ENCODE measurements around the gene CTNNA2. TPM values are rescaled to one million over a fixed set of nuclear protein-coding genes. Genes with fewer than 3 reads are reported as not detected.
A peak's percentile ranks its signal among the peaks of the same experiment; 100 is the strongest.

Gene CTNNA2
- total and polyA plus RNA-seq, 4 donors = 0.01 to 0.37 TPM; not detected in 2

DNA sequence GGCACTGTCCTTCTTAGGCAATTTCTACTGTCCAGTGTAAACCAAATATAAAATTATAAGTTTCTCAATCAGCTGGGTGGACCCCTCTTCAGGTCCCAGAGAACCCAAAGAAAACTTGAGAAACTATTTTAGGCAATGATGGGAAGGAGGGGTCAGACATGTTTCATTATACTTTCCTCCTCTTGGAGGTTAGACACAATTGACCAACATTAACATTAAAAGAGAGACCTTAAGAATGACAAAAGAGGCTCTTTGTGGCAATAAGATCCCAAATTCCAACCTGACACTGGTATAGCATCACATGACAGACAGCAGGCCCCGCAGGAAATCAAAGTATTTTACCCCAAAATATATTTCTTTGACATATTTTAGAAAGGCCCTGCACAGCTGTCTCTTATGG is 718.6 kb downstream of the CTNNA2 start:
- no peaks in the 10 kb centered on the region for H3K4me1 ChIP-seq (ENCODE audit: control insufficient read depth in 5 of 5, insufficient read depth in 5 of 5, low read length in 5 of 5)
- whole genome bisulfite sequencing, 2 donors = 74 to 76% methylated on average over 1 of the region's 1 CpG
- H3K27ac ChIP-seq (ENCODE audit: low read depth in 1 of 2, low read length in 1 of 2) = no peak overlapping the region
- no peaks in the 10 kb centered on the region for H3K36me3 ChIP-seq (ENCODE audit: control insufficient read depth in 4 of 4, insufficient read depth in 4 of 4, low read length in 4 of 4)
- no peak overlapping the region for H3K4me3 ChIP-seq
- no peak overlapping the region for H3K9ac ChIP-seq (ENCODE audit: insufficient read depth in 1 of 2, low read length in 2 of 2)
- no peaks in the 10 kb centered on the region for H3K27me3 ChIP-seq (ENCODE audit: control insufficient read depth in 3 of 3, insufficient read depth in 3 of 3, low read length in 2 of 3)
- peaks cover 0 to 2% (median 0%) of the 10 kb centered on the region in 4 donors for H3K9me3 ChIP-seq (ENCODE audit: control insufficient read depth in 4 of 4, insufficient read depth in 3 of 4, low read length in 3 of 4)
- TF ChIP-seq, protein P1, sequence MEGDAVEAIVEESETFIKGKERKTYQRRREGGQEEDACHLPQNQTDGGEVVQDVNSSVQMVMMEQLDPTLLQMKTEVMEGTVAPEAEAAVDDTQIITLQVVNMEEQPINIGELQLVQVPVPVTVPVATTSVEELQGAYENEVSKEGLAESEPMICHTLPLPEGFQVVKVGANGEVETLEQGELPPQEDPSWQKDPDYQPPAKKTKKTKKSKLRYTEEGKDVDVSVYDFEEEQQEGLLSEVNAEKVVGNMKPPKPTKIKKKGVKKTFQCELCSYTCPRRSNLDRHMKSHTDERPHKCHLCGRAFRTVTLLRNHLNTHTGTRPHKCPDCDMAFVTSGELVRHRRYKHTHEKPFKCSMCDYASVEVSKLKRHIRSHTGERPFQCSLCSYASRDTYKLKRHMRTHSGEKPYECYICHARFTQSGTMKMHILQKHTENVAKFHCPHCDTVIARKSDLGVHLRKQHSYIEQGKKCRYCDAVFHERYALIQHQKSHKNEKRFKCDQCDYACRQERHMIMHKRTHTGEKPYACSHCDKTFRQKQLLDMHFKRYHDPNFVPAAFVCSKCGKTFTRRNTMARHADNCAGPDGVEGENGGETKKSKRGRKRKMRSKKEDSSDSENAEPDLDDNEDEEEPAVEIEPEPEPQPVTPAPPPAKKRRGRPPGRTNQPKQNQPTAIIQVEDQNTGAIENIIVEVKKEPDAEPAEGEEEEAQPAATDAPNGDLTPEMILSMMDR (IDR thresholded peaks at IDR 0.05; ENCODE audit: control extremely low read depth, extremely low read depth) = no peak
- no peak for DNase-seq
- ATAC-seq (ENCODE audit: insufficient read depth, low FRiP score) = no peak

DNA sequence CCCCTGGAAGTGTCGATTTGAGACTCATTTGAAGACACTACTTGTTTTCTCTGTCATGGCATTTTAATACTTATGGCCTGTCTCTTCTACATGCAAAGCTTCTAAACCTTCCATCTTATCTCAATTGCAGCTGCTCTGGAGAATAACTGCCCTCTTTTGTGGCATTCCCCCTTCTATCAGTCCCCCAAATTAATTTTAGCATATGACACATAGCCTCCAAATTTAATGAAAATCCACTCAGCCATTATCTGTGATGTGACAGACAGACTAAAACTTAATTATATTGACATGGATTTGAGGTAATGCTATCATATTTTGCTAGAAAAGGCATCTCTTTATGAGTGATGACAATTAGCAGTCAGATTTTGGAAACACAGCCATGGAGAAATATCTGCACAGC is 720.5 kb downstream of the CTNNA2 start:
- TF ChIP-seq, protein P1 (IDR thresholded peaks at IDR 0.05; ENCODE audit: control extremely low read depth, extremely low read depth) = no peak

DNA sequence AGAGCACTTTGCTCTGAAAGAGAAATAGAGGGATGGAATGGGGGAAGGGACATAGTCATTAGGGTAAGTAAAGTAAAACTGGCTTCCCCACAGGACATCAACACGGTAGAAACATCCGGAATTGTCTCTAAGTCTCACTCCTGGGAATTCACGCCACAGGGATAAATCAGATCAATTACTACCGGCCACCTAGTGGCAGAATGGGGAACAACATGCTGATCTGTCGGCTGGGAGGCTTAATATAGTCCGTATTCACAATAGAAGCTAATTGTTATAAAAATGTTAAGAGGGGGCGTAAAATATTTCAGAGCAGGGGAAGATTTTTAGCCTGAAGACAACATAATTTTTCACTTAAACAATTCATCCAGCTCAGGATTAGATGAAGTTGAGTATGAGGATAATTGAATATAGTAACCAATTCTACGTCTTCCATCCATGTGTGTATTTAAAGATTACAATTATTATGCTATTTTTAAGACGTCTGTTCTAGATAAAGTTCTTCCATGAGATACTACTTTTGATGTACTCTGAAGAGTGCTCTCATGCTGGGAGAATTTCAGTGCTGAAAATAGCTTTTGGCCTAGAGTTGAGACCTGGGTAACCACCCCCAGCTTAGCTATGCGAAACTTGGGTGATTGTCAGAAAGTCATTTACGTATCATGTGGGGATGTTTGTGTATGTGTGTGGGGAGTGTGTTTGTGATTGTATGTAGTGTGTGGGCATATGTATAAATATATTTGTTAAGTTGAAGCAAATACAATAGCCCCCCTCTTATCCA is 726.0 kb downstream of the CTNNA2 start:
- H3K4me1 ChIP-seq (ENCODE audit: control insufficient read depth in 5 of 5, insufficient read depth in 5 of 5, low read length in 5 of 5) = peaks cover 0 to 4% (median 0%) of the 10 kb centered on the region in 5 donors
- TF ChIP-seq, protein P1 (IDR thresholded peaks at IDR 0.05; ENCODE audit: control extremely low read depth, extremely low read depth) = peak; percentile 15
- DNase-seq = peak in 1 of 3 donors; percentile 18
- H3K27me3 ChIP-seq (ENCODE audit: control insufficient read depth in 3 of 3, insufficient read depth in 3 of 3, low read length in 2 of 3) = no peaks in the 10 kb centered on the region
- WGBS, 2 donors = 62 to 63% methylated on average over 11 of the region's 11 CpGs
- H3K27ac ChIP-seq (ENCODE audit: low read depth in 1 of 2, low read length in 1 of 2) = no peak overlapping the region
- no peaks in the 10 kb centered on the region for H3K36me3 ChIP-seq (ENCODE audit: control insufficient read depth in 4 of 4, insufficient read depth in 4 of 4, low read length in 4 of 4)
- H3K9me3 ChIP-seq (ENCODE audit: control insufficient read depth in 4 of 4, insufficient read depth in 3 of 4, low read length in 3 of 4) = no peaks in the 10 kb centered on the region
- no peak overlapping the region for H3K9ac ChIP-seq (ENCODE audit: insufficient read depth in 1 of 2, low read length in 2 of 2)
- no peak overlapping the region for H3K4me3 ChIP-seq
- no peak for ATAC-seq (ENCODE audit: insufficient read depth, low FRiP score)

More for the DNA sequence above, 720.5 kb downstream of the CTNNA2 start:
- H3K36me3 ChIP-seq (ENCODE audit: control insufficient read depth in 4 of 4, insufficient read depth in 4 of 4, low read length in 4 of 4) = no peaks in the 10 kb centered on the region
- no peak overlapping the region for H3K27ac ChIP-seq (ENCODE audit: low read depth in 1 of 2, low read length in 1 of 2)
- H3K9me3 ChIP-seq (ENCODE audit: control insufficient read depth in 4 of 4, insufficient read depth in 3 of 4, low read length in 3 of 4) = no peaks in the 10 kb centered on the region
- no peak for DNase-seq
- H3K27me3 ChIP-seq (ENCODE audit: control insufficient read depth in 3 of 3, insufficient read depth in 3 of 3, low read length in 2 of 3) = no peaks in the 10 kb centered on the region
- H3K9ac ChIP-seq (ENCODE audit: insufficient read depth in 1 of 2, low read length in 2 of 2) = no peak overlapping the region
- no peaks in the 10 kb centered on the region for H3K4me1 ChIP-seq (ENCODE audit: control insufficient read depth in 5 of 5, insufficient read depth in 5 of 5, low read length in 5 of 5)
- no peak overlapping the region for H3K4me3 ChIP-seq
- 79 to 100% methylated on average over 1 of the region's 1 CpG for WGBS, 2 donors
- no peak for ATAC-seq (ENCODE audit: insufficient read depth, low FRiP score)
